ENCODE results near the gene LRRFIP2. TPM values are rescaled to one million over a fixed set of nuclear protein-coding genes. Genes with fewer than 3 reads are reported as not detected.

The LRRFIP2 gene
- total RNA-seq, 2 donors from 2014 or later, result 102 to 134 TPM

DNA sequence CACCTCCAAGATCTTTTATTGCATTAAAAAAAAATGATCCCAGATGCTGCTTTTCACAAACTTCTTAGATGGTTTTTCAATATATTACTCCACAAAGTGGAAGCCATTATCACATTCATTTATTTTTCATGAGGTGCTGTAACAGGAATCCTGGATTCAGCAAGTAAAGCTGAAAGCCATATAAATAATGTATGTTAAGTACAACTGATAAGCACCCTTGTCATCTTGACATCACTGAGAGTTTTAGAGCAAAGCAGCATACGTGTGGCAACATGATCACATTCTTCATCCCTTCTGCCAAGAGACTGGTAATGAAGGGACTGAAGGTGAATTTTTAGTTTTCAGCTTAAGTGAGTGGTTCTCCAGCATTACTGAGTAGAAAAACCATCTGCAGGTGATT, 44.9 kb upstream of the LRRFIP2 start:
- Histone ChIP-seq H3K36me3 (no peaks in the 10 kb centered on the region), H3K9me3 (no peaks in the 10 kb centered on the region), H3K4me3 (no peak overlapping the region), H3K27ac (peak overlapping the region; percentile 35 to 50), H3K4me1 (replicated peaks) (no peaks in the 10 kb centered on the region), H3K27me3 (replicated peaks; ENCODE audit: insufficient read depth) (no peaks in the 10 kb centered on the region)
- WGBS, result 36% methylated on average over 1 of the region's 1 CpG
- TF ChIP-seq, protein P1, sequence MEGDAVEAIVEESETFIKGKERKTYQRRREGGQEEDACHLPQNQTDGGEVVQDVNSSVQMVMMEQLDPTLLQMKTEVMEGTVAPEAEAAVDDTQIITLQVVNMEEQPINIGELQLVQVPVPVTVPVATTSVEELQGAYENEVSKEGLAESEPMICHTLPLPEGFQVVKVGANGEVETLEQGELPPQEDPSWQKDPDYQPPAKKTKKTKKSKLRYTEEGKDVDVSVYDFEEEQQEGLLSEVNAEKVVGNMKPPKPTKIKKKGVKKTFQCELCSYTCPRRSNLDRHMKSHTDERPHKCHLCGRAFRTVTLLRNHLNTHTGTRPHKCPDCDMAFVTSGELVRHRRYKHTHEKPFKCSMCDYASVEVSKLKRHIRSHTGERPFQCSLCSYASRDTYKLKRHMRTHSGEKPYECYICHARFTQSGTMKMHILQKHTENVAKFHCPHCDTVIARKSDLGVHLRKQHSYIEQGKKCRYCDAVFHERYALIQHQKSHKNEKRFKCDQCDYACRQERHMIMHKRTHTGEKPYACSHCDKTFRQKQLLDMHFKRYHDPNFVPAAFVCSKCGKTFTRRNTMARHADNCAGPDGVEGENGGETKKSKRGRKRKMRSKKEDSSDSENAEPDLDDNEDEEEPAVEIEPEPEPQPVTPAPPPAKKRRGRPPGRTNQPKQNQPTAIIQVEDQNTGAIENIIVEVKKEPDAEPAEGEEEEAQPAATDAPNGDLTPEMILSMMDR (IDR thresholded peaks at IDR 0.05), result no peak
- peak; percentile 34 for TF ChIP-seq POLR2AphosphoS5 (IDR thresholded peaks at IDR 0.05)
- DNase-seq (ENCODE audit: low spot score), result no peak
- intact Hi-C loops (cut with DNase I), result no loop called here

DNA sequence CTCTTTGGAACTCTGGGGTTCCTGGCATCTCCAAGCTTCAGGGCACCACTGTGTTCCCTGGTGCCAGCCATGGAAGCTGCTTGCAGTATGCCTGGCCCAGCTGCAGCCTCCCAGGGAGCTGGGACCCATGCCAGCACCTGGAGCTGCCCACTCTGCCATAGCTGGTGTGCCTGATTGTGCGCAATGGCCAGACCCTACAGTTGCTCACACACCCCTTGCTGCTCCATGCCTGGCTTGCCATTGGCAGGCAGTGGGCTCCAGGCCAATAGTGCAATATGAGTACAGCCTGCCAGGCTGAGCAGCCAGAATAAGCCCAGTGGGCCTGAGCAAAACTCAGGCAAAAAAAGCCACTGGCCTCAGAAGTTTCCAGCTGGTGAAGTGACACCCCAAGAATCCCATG, 43.8 kb upstream of the LRRFIP2 start:
- no peaks in the 10 kb centered on the region for H3K9me3 ChIP-seq
- no peaks in the 10 kb centered on the region for H3K27me3 ChIP-seq (replicated peaks; ENCODE audit: insufficient read depth)
- no peak overlapping the region for H3K27ac ChIP-seq
- no peak for DNase-seq (ENCODE audit: low spot score)
- intact Hi-C loops (cut with DNase I), result no loop called here
- H3K4me1 ChIP-seq (replicated peaks), result no peaks in the 10 kb centered on the region
- no peak overlapping the region for H3K4me3 ChIP-seq
- no peaks in the 10 kb centered on the region for H3K36me3 ChIP-seq
- WGBS, result 100% methylated on average over 1 of the region's 1 CpG
- TF ChIP-seq, protein P1 (IDR thresholded peaks at IDR 0.05), result no peak

- DNase-seq (ENCODE audit: low spot score), result no peak
- H3K9me3 ChIP-seq, result no peaks in the 10 kb centered on the region
- intact Hi-C loops (cut with DNase I), result no loop called here
- no peak for TF ChIP-seq POLR2AphosphoS5 (IDR thresholded peaks at IDR 0.05)
- no peak for TF ChIP-seq POLR2A (IDR thresholded peaks at IDR 0.05)
- TF ChIP-seq, protein P1 (IDR thresholded peaks at IDR 0.05), result no peak
- H3K27me3 ChIP-seq (replicated peaks; ENCODE audit: insufficient read depth), result no peaks in the 10 kb centered on the region
- WGBS, result 90% methylated on average over 10 of the region's 10 CpGs
- no peak overlapping the region for H3K4me3 ChIP-seq
- H3K27ac ChIP-seq, result no peak overlapping the region
- no peaks in the 10 kb centered on the region for H3K36me3 ChIP-seq
- no peaks in the 10 kb centered on the region for H3K4me1 ChIP-seq (replicated peaks)
These were observed 42.9 kb upstream of the LRRFIP2 start for GRCh38 chr3:37217098-37217849.

GRCh38 chr3:37216597-37217097, 42.3 kb upstream of the LRRFIP2 start:
- WGBS, result 89% methylated on average over 3 of the region's 3 CpGs
- TF ChIP-seq, protein P1 (IDR thresholded peaks at IDR 0.05), result no peak
- TF ChIP-seq POLR2AphosphoS5 (IDR thresholded peaks at IDR 0.05) (no peak), POLR2A (IDR thresholded peaks at IDR 0.05) (no peak)
- DNase-seq (ENCODE audit: low spot score), result no peak
- Histone ChIP-seq H3K4me1 (replicated peaks) (no peaks in the 10 kb centered on the region), H3K9me3 (no peaks in the 10 kb centered on the region), H3K4me3 (no peak overlapping the region), H3K36me3 (no peaks in the 10 kb centered on the region), H3K27ac (no peak overlapping the region), H3K27me3 (replicated peaks; ENCODE audit: insufficient read depth) (no peaks in the 10 kb centered on the region)
- intact Hi-C loops (cut with DNase I), result no loop called here

DNA sequence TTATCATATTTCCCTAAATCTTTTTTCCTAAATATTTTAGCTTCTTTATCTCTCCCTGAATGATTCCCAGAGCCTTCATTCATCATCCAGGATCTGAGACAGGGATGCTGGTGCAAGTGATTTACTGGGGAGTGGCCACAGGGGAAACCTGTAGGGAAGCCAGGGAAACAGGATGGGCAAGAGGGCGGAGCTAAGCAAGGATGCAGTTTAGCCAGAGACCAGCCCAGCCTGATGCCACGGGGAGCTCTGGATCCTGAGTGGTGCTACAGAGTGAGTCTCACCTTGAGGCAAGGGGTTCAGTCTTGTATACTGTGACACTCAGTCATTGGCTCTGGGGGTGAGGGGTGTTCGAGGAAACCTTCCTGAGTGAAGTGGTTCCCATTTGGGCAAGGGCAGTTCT, 39.7 kb upstream of the LRRFIP2 start:
- intact Hi-C loops (cut with DNase I), result no loop called here
- TF ChIP-seq POLR2A (IDR thresholded peaks at IDR 0.05) (no peak), POLR2AphosphoS5 (IDR thresholded peaks at IDR 0.05) (no peak)
- TF ChIP-seq, protein P1 (IDR thresholded peaks at IDR 0.05), result no peak
- 58% methylated on average over 3 of the region's 3 CpGs for WGBS

More for the DNA sequence above, 39.7 kb upstream of the LRRFIP2 start:
- Histone ChIP-seq H3K27me3 (replicated peaks; ENCODE audit: insufficient read depth) (no peaks in the 10 kb centered on the region), H3K4me3 (no peak overlapping the region), H3K4me1 (replicated peaks) (no peaks in the 10 kb centered on the region), H3K36me3 (no peaks in the 10 kb centered on the region), H3K9me3 (no peaks in the 10 kb centered on the region), H3K27ac (no peak overlapping the region)
- DNase-seq (ENCODE audit: low spot score), result no peak
